ENCODE measurements around the gene ARID5B.
"Not testable (repeated sequence)": the region's sequence is repeated elsewhere in the genome, so short reads cannot be mapped to it uniquely, and the experiment has no call there.

Gene ARID5B

DNA sequence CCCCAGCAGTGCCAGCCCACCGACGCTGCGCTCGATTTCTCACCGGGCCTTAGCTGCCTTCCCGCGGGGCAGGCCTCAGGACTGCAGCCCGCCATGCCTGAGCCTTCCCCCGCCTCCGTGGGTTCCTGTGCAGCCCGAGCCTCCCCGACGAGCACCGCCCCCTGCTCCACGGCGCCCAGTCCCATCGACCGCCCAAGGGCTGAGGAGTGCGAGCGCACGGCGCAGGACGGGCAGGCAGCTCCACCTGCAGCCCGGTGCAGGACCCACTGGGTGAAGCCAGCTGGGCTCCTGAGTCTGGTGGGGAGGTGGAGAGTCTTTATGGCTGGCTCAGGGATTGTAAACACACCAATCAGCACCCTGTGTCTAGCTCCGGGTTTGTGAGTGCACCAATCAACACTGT lies 33.7 kb upstream of the ARID5B start:
- not testable (repeated sequence) for H3K4me1 ChIP-seq (ENCODE audit: control insufficient read depth, insufficient read depth, low read length); H3K9me3 ChIP-seq (ENCODE audit: control insufficient read depth, low read length); H3K36me3 ChIP-seq (ENCODE audit: control insufficient read depth, insufficient read depth, low read length); H3K4me3 ChIP-seq (ENCODE audit: insufficient read depth, low read depth, low read length); H3K27me3 ChIP-seq (ENCODE audit: control insufficient read depth, insufficient read depth, low read length, poor library complexity, severe bottlenecking); H3K27ac ChIP-seq (ENCODE audit: insufficient read depth, low read depth, low read length, poor library complexity, severe bottlenecking)
- WGBS, 2 experiments = 96 to 97% methylated on average over 23 to 25 of the region's 25 CpGs

DNA sequence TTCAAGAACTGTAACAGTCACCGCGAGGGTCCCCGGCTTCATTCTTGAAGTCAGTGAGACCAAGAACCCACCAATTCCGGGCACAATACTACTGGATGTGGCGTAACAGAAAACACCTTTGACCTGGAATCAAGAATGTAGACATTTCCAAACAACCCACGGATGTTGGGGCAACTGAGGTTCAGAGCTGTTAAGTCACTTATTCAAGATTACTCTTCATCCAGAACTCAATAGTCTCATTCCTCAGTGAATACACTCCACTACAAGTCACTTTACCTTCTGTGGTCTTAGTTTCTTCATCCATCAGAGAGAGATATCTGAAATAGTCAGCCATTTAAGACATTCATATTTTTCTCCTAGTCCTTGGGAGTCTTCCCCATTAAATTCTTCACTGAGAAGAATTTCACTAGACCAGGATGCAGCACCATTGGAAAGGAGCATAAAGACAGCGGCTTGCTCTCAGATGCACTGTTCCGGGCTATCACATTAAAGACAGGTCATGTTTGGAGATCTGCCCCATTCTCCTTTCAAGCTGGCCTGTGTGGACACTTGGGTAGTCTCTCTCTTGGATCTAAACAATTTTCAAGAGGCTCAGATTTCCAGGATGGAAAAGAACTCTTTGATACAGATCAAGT lies 32.3 kb upstream of the ARID5B start:
- Histone ChIP-seq H3K36me3 (ENCODE audit: control insufficient read depth, insufficient read depth, low read length) (no peaks in the 10 kb centered on the region), H3K9me3 (ENCODE audit: control insufficient read depth, low read length) (no peaks in the 10 kb centered on the region), H3K27me3 (ENCODE audit: control insufficient read depth, insufficient read depth, low read length, poor library complexity, severe bottlenecking) (no peaks in the 10 kb centered on the region), H3K4me1 (ENCODE audit: control insufficient read depth, insufficient read depth, low read length) (no peaks in the 10 kb centered on the region), H3K4me3 (ENCODE audit: insufficient read depth, low read depth, low read length) (no peak overlapping the region), H3K27ac (ENCODE audit: insufficient read depth, low read depth, low read length, poor library complexity, severe bottlenecking) (no peak overlapping the region)
- 94 to 96% methylated on average over 8 of the region's 8 CpGs for WGBS, 2 experiments

GRCh38 chr10:61869774-61870525 lies 31.5 kb upstream of the ARID5B start:
- Histone ChIP-seq H3K9me3 (ENCODE audit: control insufficient read depth, low read length) (no peaks in the 10 kb centered on the region), H3K27me3 (ENCODE audit: control insufficient read depth, insufficient read depth, low read length, poor library complexity, severe bottlenecking) (no peaks in the 10 kb centered on the region), H3K4me3 (ENCODE audit: insufficient read depth, low read depth, low read length) (no peak overlapping the region), H3K27ac (ENCODE audit: insufficient read depth, low read depth, low read length, poor library complexity, severe bottlenecking) (no peak overlapping the region), H3K4me1 (ENCODE audit: control insufficient read depth, insufficient read depth, low read length) (no peaks in the 10 kb centered on the region), H3K36me3 (ENCODE audit: control insufficient read depth, insufficient read depth, low read length) (no peaks in the 10 kb centered on the region)
- 86 to 93% methylated on average over 5 to 6 of the region's 6 CpGs for WGBS, 2 experiments

GRCh38 chr10:61870526-61870895 lies 31.0 kb upstream of the ARID5B start:
- H3K9me3 ChIP-seq (ENCODE audit: control insufficient read depth, low read length) = no peaks in the 10 kb centered on the region
- H3K4me3 ChIP-seq (ENCODE audit: insufficient read depth, low read depth, low read length) = no peak overlapping the region
- no peak overlapping the region for H3K27ac ChIP-seq (ENCODE audit: insufficient read depth, low read depth, low read length, poor library complexity, severe bottlenecking)
- no peaks in the 10 kb centered on the region for H3K27me3 ChIP-seq (ENCODE audit: control insufficient read depth, insufficient read depth, low read length, poor library complexity, severe bottlenecking)
- WGBS, 2 experiments = 67 to 78% methylated on average over 3 of the region's 3 CpGs
- no peaks in the 10 kb centered on the region for H3K36me3 ChIP-seq (ENCODE audit: control insufficient read depth, insufficient read depth, low read length)
- no peaks in the 10 kb centered on the region for H3K4me1 ChIP-seq (ENCODE audit: control insufficient read depth, insufficient read depth, low read length)

- Histone ChIP-seq H3K27me3 (ENCODE audit: control insufficient read depth, insufficient read depth, low read length, poor library complexity, severe bottlenecking) (no peaks in the 10 kb centered on the region), H3K4me1 (ENCODE audit: control insufficient read depth, insufficient read depth, low read length) (no peaks in the 10 kb centered on the region), H3K9me3 (ENCODE audit: control insufficient read depth, low read length) (no peaks in the 10 kb centered on the region), H3K4me3 (ENCODE audit: insufficient read depth, low read depth, low read length) (no peak overlapping the region), H3K27ac (ENCODE audit: insufficient read depth, low read depth, low read length, poor library complexity, severe bottlenecking) (no peak overlapping the region), H3K36me3 (ENCODE audit: control insufficient read depth, insufficient read depth, low read length) (no peaks in the 10 kb centered on the region)
- WGBS, 2 experiments = 93 to 95% methylated on average over 6 of the region's 6 CpGs
Measured at GRCh38 chr10:61871487-61871886, 30.0 kb upstream of the ARID5B start.

- H3K27ac ChIP-seq (ENCODE audit: insufficient read depth, low read depth, low read length, poor library complexity, severe bottlenecking) = no peak overlapping the region
- 79 to 85% methylated on average over 10 to 11 of the region's 11 CpGs for WGBS, 2 experiments
- no peaks in the 10 kb centered on the region for H3K36me3 ChIP-seq (ENCODE audit: control insufficient read depth, insufficient read depth, low read length)
- no peaks in the 10 kb centered on the region for H3K27me3 ChIP-seq (ENCODE audit: control insufficient read depth, insufficient read depth, low read length, poor library complexity, severe bottlenecking)
- no peaks in the 10 kb centered on the region for H3K9me3 ChIP-seq (ENCODE audit: control insufficient read depth, low read length)
- no peak overlapping the region for H3K4me3 ChIP-seq (ENCODE audit: insufficient read depth, low read depth, low read length)
- H3K4me1 ChIP-seq (ENCODE audit: control insufficient read depth, insufficient read depth, low read length) = no peaks in the 10 kb centered on the region
Measured at GRCh38 chr10:61877887-61878739, 23.4 kb upstream of the ARID5B start.

GRCh38 chr10:61878740-61879068 lies 22.8 kb upstream of the ARID5B start:
- Histone ChIP-seq H3K36me3 (ENCODE audit: control insufficient read depth, insufficient read depth, low read length) (no peaks in the 10 kb centered on the region), H3K27ac (ENCODE audit: insufficient read depth, low read depth, low read length, poor library complexity, severe bottlenecking) (no peak overlapping the region), H3K4me1 (ENCODE audit: control insufficient read depth, insufficient read depth, low read length) (no peaks in the 10 kb centered on the region), H3K27me3 (ENCODE audit: control insufficient read depth, insufficient read depth, low read length, poor library complexity, severe bottlenecking) (no peaks in the 10 kb centered on the region), H3K4me3 (ENCODE audit: insufficient read depth, low read depth, low read length) (no peak overlapping the region), H3K9me3 (ENCODE audit: control insufficient read depth, low read length) (no peaks in the 10 kb centered on the region)

DNA sequence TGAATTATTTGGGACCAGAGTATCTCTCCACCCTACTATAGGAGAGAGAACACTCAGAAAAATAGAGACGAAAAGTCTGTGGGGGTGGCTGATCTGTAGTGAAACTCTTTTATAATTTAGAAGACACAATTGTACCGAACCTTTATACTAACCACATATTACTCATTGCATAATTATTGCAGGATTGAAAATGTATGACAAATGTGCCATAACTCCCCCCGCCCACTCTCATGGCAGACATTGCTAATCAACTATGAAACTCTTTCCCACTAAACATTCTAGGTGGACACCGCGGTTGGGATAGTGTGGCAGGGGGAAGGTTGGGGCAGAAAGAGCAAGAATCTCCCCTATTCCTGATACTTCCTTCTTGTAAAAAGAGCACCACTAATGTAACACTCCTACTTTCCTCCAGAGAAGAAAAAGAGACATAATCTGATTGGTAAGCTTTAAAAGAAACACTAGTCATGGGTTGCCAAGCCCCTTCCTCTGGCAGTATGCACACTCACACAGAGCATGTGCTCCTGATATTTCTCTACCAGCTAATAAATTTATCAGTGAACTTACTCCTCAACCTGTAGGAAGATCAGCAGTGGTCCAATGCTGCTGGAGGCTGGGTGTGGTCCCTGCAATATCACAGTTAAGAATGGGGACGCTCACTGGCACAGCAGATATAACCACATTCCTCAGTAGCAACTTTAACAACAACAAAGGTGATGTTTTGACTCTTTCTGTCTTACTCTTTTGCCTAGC lies 18.7 kb upstream of the ARID5B start:
- Histone ChIP-seq H3K4me1 (ENCODE audit: control insufficient read depth, insufficient read depth, low read length) (no peaks in the 10 kb centered on the region), H3K27ac (ENCODE audit: insufficient read depth, low read depth, low read length, poor library complexity, severe bottlenecking) (no peak overlapping the region), H3K36me3 (ENCODE audit: control insufficient read depth, insufficient read depth, low read length) (no peaks in the 10 kb centered on the region), H3K4me3 (ENCODE audit: insufficient read depth, low read depth, low read length) (no peak overlapping the region), H3K27me3 (ENCODE audit: control insufficient read depth, insufficient read depth, low read length, poor library complexity, severe bottlenecking) (no peaks in the 10 kb centered on the region), H3K9me3 (ENCODE audit: control insufficient read depth, low read length) (no peaks in the 10 kb centered on the region)
- 91 to 93% methylated on average over 4 to 5 of the region's 6 CpGs for WGBS, 2 experiments

GRCh38 chr10:61883371-61884025 lies 18.0 kb upstream of the ARID5B start:
- 94 to 95% methylated on average over 6 to 7 of the region's 7 CpGs for WGBS, 2 experiments

More at GRCh38 chr10:61883371-61884025, 18.0 kb upstream of the ARID5B start:
- H3K9me3 ChIP-seq (ENCODE audit: control insufficient read depth, low read length) = no peaks in the 10 kb centered on the region
- H3K36me3 ChIP-seq (ENCODE audit: control insufficient read depth, insufficient read depth, low read length) = no peaks in the 10 kb centered on the region
- no peaks in the 10 kb centered on the region for H3K27me3 ChIP-seq (ENCODE audit: control insufficient read depth, insufficient read depth, low read length, poor library complexity, severe bottlenecking)
- H3K4me3 ChIP-seq (ENCODE audit: insufficient read depth, low read depth, low read length) = no peak overlapping the region
- no peak overlapping the region for H3K27ac ChIP-seq (ENCODE audit: insufficient read depth, low read depth, low read length, poor library complexity, severe bottlenecking)
- no peaks in the 10 kb centered on the region for H3K4me1 ChIP-seq (ENCODE audit: control insufficient read depth, insufficient read depth, low read length)
